ENCODE results near the gene PTGS1. TPM values are rescaled to one million over a fixed set of nuclear protein-coding genes. Genes with fewer than 3 reads are reported as not detected.
"Not testable (repeated sequence)": the region's sequence is repeated elsewhere in the genome, so short reads cannot be mapped to it uniquely, and the experiment has no call there.

The PTGS1 gene
- total and polyA plus RNA-seq, 8 donors, result 0.32 to 9.9 (median 0.99) TPM

- DNase-seq (no peak), ATAC-seq (no peak), FAIRE-seq (no peak)
- Histone ChIP-seq H3K27me3 (no peaks in the 10 kb centered on the region), H3K9me3 (no peaks in the 10 kb centered on the region), H3K36me3 (no peaks in the 10 kb centered on the region), H3K4me1 (no peaks in the 10 kb centered on the region), H3K27ac (no peak overlapping the region), H3K4me3 (no peak overlapping the region)
- TF ChIP-seq CTCF (IDR thresholded peaks at IDR 0.05), result no peak
- 37 to 51% methylated on average over 53 to 61 of the region's 61 CpGs for whole genome bisulfite sequencing, 2 donors
- intact Hi-C loops (cut with DNase I), result no loop called here
Measured at GRCh38 chr9:122406070-122406890, 35.5 kb downstream of the PTGS1 start.

- WGBS, 2 donors, result 63 to 83% methylated on average over 7 of the region's 7 CpGs
- H3K27me3 ChIP-seq; H3K4me1 ChIP-seq; H3K9me3 ChIP-seq; H3K36me3 ChIP-seq; FAIRE-seq; intact Hi-C loops (cut with DNase I); DNase-seq; H3K27ac ChIP-seq; ATAC-seq; H3K4me3 ChIP-seq: not testable (repeated sequence)
Measured at GRCh38 chr9:122414108-122414507, 43.3 kb downstream of the PTGS1 start.

GRCh38 chr9:122418016-122418415 lies 47.2 kb downstream of the PTGS1 start:
- intact Hi-C loops (cut with DNase I), result no loop called here
- no peak for FAIRE-seq
- Histone ChIP-seq H3K4me3 (no peak overlapping the region), H3K27me3 (no peaks in the 10 kb centered on the region), H3K27ac (no peak overlapping the region), H3K4me1 (no peaks in the 10 kb centered on the region), H3K9me3 (no peaks in the 10 kb centered on the region), H3K36me3 (no peaks in the 10 kb centered on the region)
- no peak for ATAC-seq
- no peak for TF ChIP-seq CTCF (IDR thresholded peaks at IDR 0.05)
- DNase-seq, result no peak

- DNase-seq (no peak), FAIRE-seq (no peak), ATAC-seq (no peak)
- no peaks in the 10 kb centered on the region for H3K36me3 ChIP-seq
- H3K4me3 ChIP-seq, result no peak overlapping the region
- H3K27me3 ChIP-seq, result no peaks in the 10 kb centered on the region
- 64 to 80% methylated on average over 3 of the region's 3 CpGs for WGBS, 2 donors
- intact Hi-C loops (cut with DNase I), result no loop called here
- H3K27ac ChIP-seq, result no peak overlapping the region
- H3K4me1 ChIP-seq, result no peaks in the 10 kb centered on the region
- H3K9me3 ChIP-seq, result no peaks in the 10 kb centered on the region
- TF ChIP-seq CTCF (IDR thresholded peaks at IDR 0.05), result no peak
Measured at GRCh38 chr9:122420315-122420714, 49.5 kb downstream of the PTGS1 start.

GRCh38 chr9:122425087-122425486 lies 54.3 kb downstream of the PTGS1 start:
- no peak for DNase-seq
- FAIRE-seq, result no peak
- Histone ChIP-seq H3K27me3 (no peaks in the 10 kb centered on the region), H3K36me3 (no peaks in the 10 kb centered on the region), H3K4me3 (no peak overlapping the region), H3K4me1 (no peaks in the 10 kb centered on the region), H3K27ac (no peak overlapping the region), H3K9me3 (no peaks in the 10 kb centered on the region)
- 26 to 53% methylated on average over 2 of the region's 2 CpGs for WGBS, 2 donors
- intact Hi-C loops (cut with DNase I), result no loop called here
- ATAC-seq, result no peak
- TF ChIP-seq CTCF (IDR thresholded peaks at IDR 0.05), result no peak
